ENCODE measurements around the gene TMEM200B.

GRCh38 chr1:29157269-29157601 is 33.5 kb upstream of the TMEM200B start:
- TF ChIP-seq CTCF (IDR thresholded peaks at IDR 0.05; ENCODE audit: insufficient read depth, low read length) (no peak), REST (IDR thresholded peaks at IDR 0.05; ENCODE audit: insufficient replicate concordance, low read depth) (no peak), POLR2AphosphoS5 (IDR thresholded peaks at IDR 0.05; ENCODE audit: low read depth) (no peak), SPI1 (IDR thresholded peaks at IDR 0.05; ENCODE audit: borderline replicate concordance, low read depth) (no peak)

All from HL-60 (cell line).